M059J (cell line): ENCODE results near the gene OR2V2. TPM values are rescaled to one million over a fixed set of nuclear protein-coding genes. Genes with fewer than 3 reads are reported as not detected.
A peak's percentile ranks its signal among the peaks of the same experiment; 100 is the strongest.
"Not testable (repeated sequence)": the region's sequence is repeated elsewhere in the genome, so short reads cannot be mapped to it uniquely, and the experiment has no call there.

Source experiments
- DNase-seq: peaks from one replicate; pipeline ENCODE4 v3.0.0-alpha.2; 2012; ENCODE audit warnings: low read depth
- total RNA-seq: library from RNA; depleted of rRNA; stranded (reverse); fragments of >200 nt; shearing (Covaris generic); gene quantifications from 2 replicates; pipeline ENCODE4 v1.2.3, GENCODE V29; 2014

The OR2V2 gene
- total RNA-seq, 1 experiment from 2014 or later, result not detected

GRCh38 chr5:181169459-181170236 lies 22.3 kb downstream of the OR2V2 start:
- DNase-seq, result peak; percentile 57

- DNase-seq, result no peak
Measured at GRCh38 chr5:181170237-181170825, 22.9 kb downstream of the OR2V2 start.

GRCh38 chr5:181170996-181171395 lies 23.6 kb downstream of the OR2V2 start:
- DNase-seq, result peak; percentile 81

GRCh38 chr5:181171782-181172181 lies 24.4 kb downstream of the OR2V2 start:
- no peak for DNase-seq

- DNase-seq, result no peak
Measured at GRCh38 chr5:181173027-181173419, 25.6 kb downstream of the OR2V2 start.

GRCh38 chr5:181173420-181174342 lies 26.3 kb downstream of the OR2V2 start:
- peak; percentile 54 for DNase-seq

GRCh38 chr5:181176254-181176952 lies 29.0 kb downstream of the OR2V2 start:
- DNase-seq, result no peak

GRCh38 chr5:181177559-181177958 lies 30.2 kb downstream of the OR2V2 start:
- DNase-seq, result not testable (repeated sequence)

- DNase-seq, result peak; percentile 74
Measured at GRCh38 chr5:181181650-181182565, 34.5 kb downstream of the OR2V2 start.

- DNase-seq, result no peak
Measured at GRCh38 chr5:181182651-181183050, 35.3 kb downstream of the OR2V2 start.

GRCh38 chr5:181184845-181185216 lies 37.4 kb downstream of the OR2V2 start:
- DNase-seq, result no peak

- no peak for DNase-seq
Measured at GRCh38 chr5:181185560-181185959, 38.2 kb downstream of the OR2V2 start.

- DNase-seq, result no peak
Measured at GRCh38 chr5:181186022-181186421, 38.6 kb downstream of the OR2V2 start.

- no peak for DNase-seq
Measured at GRCh38 chr5:181186986-181187499, 39.7 kb downstream of the OR2V2 start.

- DNase-seq, result peak; percentile 87
Measured at GRCh38 chr5:181187500-181188213, 40.3 kb downstream of the OR2V2 start.

- DNase-seq, result peak; percentile 76
Measured at GRCh38 chr5:181188700-181189362, 41.4 kb downstream of the OR2V2 start.

- peak; percentile 42 for DNase-seq
Measured at GRCh38 chr5:181189363-181189961, 42.1 kb downstream of the OR2V2 start.

- DNase-seq, result no peak
Measured at GRCh38 chr5:181189962-181190710, 42.8 kb downstream of the OR2V2 start.
